Astrocyte (in vitro differentiated cells and primary cell): ENCODE results near the gene ADARB2. TPM values are rescaled to one million over a fixed set of nuclear protein-coding genes. Genes with fewer than 3 reads are reported as not detected.

Experiments
- DNase-seq: peaks from one replicate; pipeline ENCODE4 v3.0.0-alpha.2; 2010; ENCODE audit warnings: low read depth
- FAIRE-seq: peaks from 2 replicates; lab custom pipeline; 2011; peaks lifted over from hg19 to GRCh38; lab: Jason Lieb, UNC
- H2AFZ ChIP-seq: 2 replicates; pipeline ENCODE4 v1.6.0; 2012; ENCODE audit warnings: low read depth, low read length, inconsistent platforms
- H3K27ac ChIP-seq: 2 replicates; pipeline ENCODE4 v1.5.1; 2011; ENCODE audit warnings: low read depth, low read length, inconsistent platforms
- H3K27me3 ChIP-seq: 2 replicates; pipeline ENCODE4 v1.6.0; 2011; ENCODE audit warnings: low read length, inconsistent platforms; ENCODE audit not compliant: insufficient read depth
- H3K36me3 ChIP-seq: 2 replicates; pipeline ENCODE4 v1.5.1; 2011; ENCODE audit warnings: low read length, inconsistent platforms; ENCODE audit not compliant: insufficient read depth
- H3K4me1 ChIP-seq: 2 replicates; pipeline ENCODE4 v1.5.1; 2011; ENCODE audit warnings: low read length, inconsistent platforms; ENCODE audit not compliant: insufficient read depth
- H3K4me2 ChIP-seq: 2 replicates; pipeline ENCODE4 v1.6.0; 2012; ENCODE audit warnings: low read length, inconsistent platforms
- H3K4me3 ChIP-seq: 2 replicates; pipeline ENCODE4 v1.5.1; 2011; ENCODE audit warnings: low read depth, mild to moderate bottlenecking, low read length, inconsistent platforms; ENCODE audit not compliant: insufficient read depth
- H3K79me2 ChIP-seq: 2 replicates; pipeline ENCODE4 v1.6.0; 2012; ENCODE audit warnings: mild to moderate bottlenecking, low read length, inconsistent platforms; ENCODE audit not compliant: insufficient read depth
- H3K9ac ChIP-seq: 2 replicates; pipeline ENCODE4 v1.6.0; 2012; ENCODE audit warnings: mild to moderate bottlenecking, low read length, inconsistent platforms
- H3K9me3 ChIP-seq: 2 replicates; pipeline ENCODE4 v1.5.1; 2012; ENCODE audit warnings: low read depth, mild to moderate bottlenecking, low read length, inconsistent platforms; ENCODE audit not compliant: insufficient read depth
- H4K20me1 ChIP-seq: 2 replicates; pipeline ENCODE4 v1.6.0; 2012; ENCODE audit warnings: low read length, inconsistent platforms; ENCODE audit not compliant: insufficient read depth
- H3K27ac Mint-ChIP-seq: one replicate; pipeline ENCODE4 v1.8.0; 2021; ENCODE audit warnings: mild to moderate bottlenecking, mixed read lengths; ENCODE audit not compliant: unreplicated experiment
- H3K27me3 Mint-ChIP-seq: one replicate; pipeline ENCODE4 v1.8.0; 2021; ENCODE audit warnings: low read depth, mixed read lengths; ENCODE audit not compliant: unreplicated experiment
- H3K36me3 Mint-ChIP-seq: one replicate; pipeline ENCODE4 v1.8.0; 2021; ENCODE audit warnings: low read depth, mixed read lengths; ENCODE audit not compliant: unreplicated experiment
- H3K4me1 Mint-ChIP-seq: one replicate; pipeline ENCODE4 v1.8.0; 2021; ENCODE audit warnings: low read depth, mixed read lengths; ENCODE audit not compliant: unreplicated experiment
- H3K4me3 Mint-ChIP-seq: one replicate; pipeline ENCODE4 v1.8.0; 2021; ENCODE audit warnings: mild to moderate bottlenecking, moderate library complexity, mixed read lengths; ENCODE audit not compliant: unreplicated experiment
- H3K9me3 Mint-ChIP-seq: one replicate; pipeline ENCODE4 v1.8.0; 2021; ENCODE audit warnings: mild to moderate bottlenecking, mixed read lengths; ENCODE audit not compliant: unreplicated experiment
- EZH2 ChIP-seq: IDR thresholded peaks from 2 replicates; pipeline ENCODE4 v1.6.1; 2012; ENCODE audit warnings: mild to moderate bottlenecking, low read length, inconsistent platforms; ENCODE audit not compliant: insufficient read depth
- total RNA-seq: library from RNA; stranded (reverse); gene quantifications from 2 replicates; pipeline ENCODE4 v1.2.1, GENCODE V29; 2021
- TF ChIP-seq, protein P1 (sequence below): IDR thresholded peaks from 2 replicates; pipeline ENCODE4 v1.5.1; 2011; ENCODE audit warnings: low read depth, mild to moderate bottlenecking, inconsistent platforms, low read length, moderate library complexity; ENCODE audit not compliant: insufficient read depth

ADARB2 gene
- total RNA-seq, 1 donor from 2014 or later = 0.18 TPM

DNA sequence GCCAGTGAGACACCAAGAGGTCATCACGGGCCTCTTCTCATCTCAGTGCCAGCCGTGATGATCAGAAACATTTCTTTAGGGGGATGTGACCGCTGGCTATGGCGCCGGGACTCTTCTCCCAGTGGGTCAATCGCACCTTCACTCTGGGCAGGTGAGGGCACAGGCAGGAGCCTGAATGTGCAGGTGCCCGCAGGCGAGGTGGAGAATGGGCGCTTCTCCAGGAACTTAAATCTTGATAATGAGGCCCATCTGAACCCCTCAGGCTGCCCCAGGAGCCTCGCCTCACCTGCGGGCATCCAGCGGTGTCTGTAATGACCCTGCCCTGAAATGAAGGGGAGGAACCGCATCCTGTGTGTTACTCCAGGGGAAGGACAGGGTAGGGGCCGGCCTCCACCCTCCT is 204.7 kb downstream of the ADARB2 start:
- no peaks in the 10 kb centered on the region for H3K4me1 ChIP-seq
- FAIRE-seq = no peak
- H3K79me2 ChIP-seq = no peaks in the 10 kb centered on the region
- H3K4me2 ChIP-seq = no peak overlapping the region
- no peaks in the 10 kb centered on the region for H3K36me3 Mint-ChIP-seq
- no peak overlapping the region for H3K9ac ChIP-seq
- peaks cover 8% of the 10 kb centered on the region for H3K9me3 ChIP-seq
- no peak overlapping the region for H3K27ac ChIP-seq
- DNase-seq = no peak
- no peaks in the 10 kb centered on the region for H3K36me3 ChIP-seq
- H3K4me3 ChIP-seq = no peak overlapping the region
- H3K4me3 Mint-ChIP-seq = no peak overlapping the region
- no peaks in the 10 kb centered on the region for H3K27me3 ChIP-seq
- H2AFZ ChIP-seq = no peak overlapping the region
- no peak overlapping the region for H3K27ac Mint-ChIP-seq
- H4K20me1 ChIP-seq = no peaks in the 10 kb centered on the region
- H3K9me3 Mint-ChIP-seq = peaks cover 8% of the 10 kb centered on the region
- peaks cover 45% of the 10 kb centered on the region for H3K27me3 Mint-ChIP-seq
- no peaks in the 10 kb centered on the region for H3K4me1 Mint-ChIP-seq
- no peak for TF ChIP-seq EZH2
- TF ChIP-seq, protein P1, sequence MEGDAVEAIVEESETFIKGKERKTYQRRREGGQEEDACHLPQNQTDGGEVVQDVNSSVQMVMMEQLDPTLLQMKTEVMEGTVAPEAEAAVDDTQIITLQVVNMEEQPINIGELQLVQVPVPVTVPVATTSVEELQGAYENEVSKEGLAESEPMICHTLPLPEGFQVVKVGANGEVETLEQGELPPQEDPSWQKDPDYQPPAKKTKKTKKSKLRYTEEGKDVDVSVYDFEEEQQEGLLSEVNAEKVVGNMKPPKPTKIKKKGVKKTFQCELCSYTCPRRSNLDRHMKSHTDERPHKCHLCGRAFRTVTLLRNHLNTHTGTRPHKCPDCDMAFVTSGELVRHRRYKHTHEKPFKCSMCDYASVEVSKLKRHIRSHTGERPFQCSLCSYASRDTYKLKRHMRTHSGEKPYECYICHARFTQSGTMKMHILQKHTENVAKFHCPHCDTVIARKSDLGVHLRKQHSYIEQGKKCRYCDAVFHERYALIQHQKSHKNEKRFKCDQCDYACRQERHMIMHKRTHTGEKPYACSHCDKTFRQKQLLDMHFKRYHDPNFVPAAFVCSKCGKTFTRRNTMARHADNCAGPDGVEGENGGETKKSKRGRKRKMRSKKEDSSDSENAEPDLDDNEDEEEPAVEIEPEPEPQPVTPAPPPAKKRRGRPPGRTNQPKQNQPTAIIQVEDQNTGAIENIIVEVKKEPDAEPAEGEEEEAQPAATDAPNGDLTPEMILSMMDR = no peak

DNA sequence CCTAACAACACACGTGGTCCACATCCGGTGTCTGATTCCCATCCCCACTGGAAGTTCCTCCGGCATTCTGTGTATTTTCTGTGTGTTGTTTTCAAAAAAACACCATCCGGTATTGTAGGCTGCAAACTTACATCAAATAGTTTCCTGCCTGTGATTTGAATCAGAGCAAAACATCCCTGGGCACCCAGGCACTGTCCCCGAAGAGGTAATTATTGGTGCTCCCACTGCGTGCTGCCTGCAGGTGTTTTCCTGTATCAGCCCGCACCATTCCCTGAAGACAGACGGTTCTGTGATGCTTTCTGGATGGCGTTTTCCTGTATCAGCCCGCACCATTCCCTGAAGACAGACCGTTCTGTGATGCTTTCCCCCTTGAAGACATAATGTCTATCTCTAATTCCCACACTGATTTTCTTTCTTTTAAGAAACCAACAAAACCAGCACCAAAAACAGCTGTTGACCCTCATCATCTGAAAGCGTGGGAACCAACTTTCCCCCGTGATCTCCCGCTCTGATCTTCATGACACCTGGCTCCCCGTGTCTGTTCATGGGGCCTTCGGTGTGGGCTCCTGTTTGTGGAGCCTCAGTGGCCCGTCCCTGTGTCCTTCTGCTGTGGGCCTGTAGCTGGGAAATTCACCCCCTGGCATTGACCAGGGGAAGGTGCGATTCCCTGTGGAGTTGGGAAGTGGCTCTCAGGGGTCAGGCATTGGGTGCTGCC is 205.3 kb downstream of the ADARB2 start:
- FAIRE-seq = no peak
- H3K4me1 Mint-ChIP-seq = no peaks in the 10 kb centered on the region

More for the DNA sequence above, 205.3 kb downstream of the ADARB2 start:
- Histone ChIP-seq H3K9ac (no peak overlapping the region), H3K4me2 (no peak overlapping the region), H3K4me1 (no peaks in the 10 kb centered on the region), H3K9me3 (peaks cover 8% of the 10 kb centered on the region), H3K27me3 (no peaks in the 10 kb centered on the region), H3K79me2 (no peaks in the 10 kb centered on the region), H4K20me1 (no peaks in the 10 kb centered on the region), H3K4me3 (no peak overlapping the region), H3K36me3 (no peaks in the 10 kb centered on the region), H3K27ac (no peak overlapping the region), H2AFZ (no peak overlapping the region)
- no peak for DNase-seq
- TF ChIP-seq, protein P1 = no peak
- no peak for TF ChIP-seq EZH2
- Mint-ChIP-seq H3K9me3 (peaks cover 8% of the 10 kb centered on the region), H3K36me3 (no peaks in the 10 kb centered on the region), H3K27ac (no peak overlapping the region), H3K4me3 (no peak overlapping the region), H3K27me3 (peaks cover 45% of the 10 kb centered on the region)
